BJ (cell line): Measurements from ENCODE around the gene SYS1. TPM values are rescaled to one million over a fixed set of nuclear protein-coding genes. Genes with fewer than 3 reads are reported as not detected.

Source experiments
- CTCF ChIA-PET: fragments of 350-600 bp; formaldehyde crosslinking; extraction: SDS; loops from one replicate; lab custom pipeline; 2021; ENCODE audit warnings: antibody characterized with exemption, inconsistent platforms; lab: Yijun Ruan, JAX
- POLR2A ChIA-PET: fragments of 300-600 bp; sonication (Branson Sonifier 250); formaldehyde crosslinking; extraction: SDS; loops from one replicate; lab custom pipeline; 2021; ENCODE audit warnings: antibody characterized with exemption; lab: Charles Lee
- DNase-seq: peaks from one replicate; pipeline ENCODE4 v3.0.0-alpha.2; 2011; ENCODE audit warnings: low read depth
- H3K27me3 ChIP-seq: 2 replicates; pipeline ENCODE4 v1.6.0; 2011; ENCODE audit warnings: low read length; ENCODE audit not compliant: control insufficient read depth, insufficient read depth
- H3K36me3 ChIP-seq: 2 replicates; pipeline ENCODE4 v1.5.1; 2011; ENCODE audit warnings: low read length; ENCODE audit not compliant: control insufficient read depth, insufficient read depth
- H3K4me3 ChIP-seq: 2 replicates; pipeline ENCODE4 v1.5.1; 2011; ENCODE audit warnings: low read depth, mild to moderate bottlenecking, control low read depth, low read length
- polyA plus RNA-seq: library from polyadenylated mRNA; depleted of rRNA; stranded (reverse); fragments of >200 nt; gene quantifications from 2 replicates; pipeline ENCODE4 v1.2.3, GENCODE V29; 2011
- TF ChIP-seq, protein P1 (sequence below): IDR thresholded peaks from 2 replicates; pipeline ENCODE4 v1.5.1; 2011; ENCODE audit warnings: low read depth, mild to moderate bottlenecking, control low read depth, inconsistent platforms, low read length, moderate library complexity; ENCODE audit not compliant: insufficient read depth

Gene SYS1
- polyA plus RNA-seq, 1 experiment: 71.4 TPM

DNA sequence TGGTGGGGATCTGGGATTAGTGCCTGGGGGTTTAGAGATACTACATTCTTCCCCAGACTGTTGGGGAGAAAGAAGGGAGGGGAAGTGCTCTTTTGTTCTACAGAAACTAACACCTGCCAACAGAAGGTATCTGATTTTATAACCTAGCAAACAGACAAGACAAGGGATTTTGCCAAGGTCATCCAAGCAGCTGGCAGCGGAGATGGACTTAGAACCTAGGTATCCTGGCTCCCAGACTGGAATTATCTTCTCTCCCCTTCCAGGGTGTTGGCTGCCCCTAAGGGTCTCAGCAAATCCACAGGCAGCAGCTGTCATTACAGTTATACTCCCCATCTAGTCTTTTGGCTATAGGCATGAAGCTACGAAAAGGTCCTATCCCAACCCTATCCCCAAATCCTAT lies 23.2 kb upstream of the SYS1 start:
- POLR2A ChIA-PET: no interaction called here
- CTCF ChIA-PET: interaction anchor here (0.6 kb wide), 1 partner anchor 23 kb away, joined by 4 read pairs; the partner anchor contains the start of gene SYS1
- Histone ChIP-seq H3K4me3 (no peak overlapping the region), H3K36me3 (peaks cover 20% of the 10 kb centered on the region), H3K27me3 (no peaks in the 10 kb centered on the region)
- TF ChIP-seq, protein P1, sequence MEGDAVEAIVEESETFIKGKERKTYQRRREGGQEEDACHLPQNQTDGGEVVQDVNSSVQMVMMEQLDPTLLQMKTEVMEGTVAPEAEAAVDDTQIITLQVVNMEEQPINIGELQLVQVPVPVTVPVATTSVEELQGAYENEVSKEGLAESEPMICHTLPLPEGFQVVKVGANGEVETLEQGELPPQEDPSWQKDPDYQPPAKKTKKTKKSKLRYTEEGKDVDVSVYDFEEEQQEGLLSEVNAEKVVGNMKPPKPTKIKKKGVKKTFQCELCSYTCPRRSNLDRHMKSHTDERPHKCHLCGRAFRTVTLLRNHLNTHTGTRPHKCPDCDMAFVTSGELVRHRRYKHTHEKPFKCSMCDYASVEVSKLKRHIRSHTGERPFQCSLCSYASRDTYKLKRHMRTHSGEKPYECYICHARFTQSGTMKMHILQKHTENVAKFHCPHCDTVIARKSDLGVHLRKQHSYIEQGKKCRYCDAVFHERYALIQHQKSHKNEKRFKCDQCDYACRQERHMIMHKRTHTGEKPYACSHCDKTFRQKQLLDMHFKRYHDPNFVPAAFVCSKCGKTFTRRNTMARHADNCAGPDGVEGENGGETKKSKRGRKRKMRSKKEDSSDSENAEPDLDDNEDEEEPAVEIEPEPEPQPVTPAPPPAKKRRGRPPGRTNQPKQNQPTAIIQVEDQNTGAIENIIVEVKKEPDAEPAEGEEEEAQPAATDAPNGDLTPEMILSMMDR: no peak
- DNase-seq: no peak

DNA sequence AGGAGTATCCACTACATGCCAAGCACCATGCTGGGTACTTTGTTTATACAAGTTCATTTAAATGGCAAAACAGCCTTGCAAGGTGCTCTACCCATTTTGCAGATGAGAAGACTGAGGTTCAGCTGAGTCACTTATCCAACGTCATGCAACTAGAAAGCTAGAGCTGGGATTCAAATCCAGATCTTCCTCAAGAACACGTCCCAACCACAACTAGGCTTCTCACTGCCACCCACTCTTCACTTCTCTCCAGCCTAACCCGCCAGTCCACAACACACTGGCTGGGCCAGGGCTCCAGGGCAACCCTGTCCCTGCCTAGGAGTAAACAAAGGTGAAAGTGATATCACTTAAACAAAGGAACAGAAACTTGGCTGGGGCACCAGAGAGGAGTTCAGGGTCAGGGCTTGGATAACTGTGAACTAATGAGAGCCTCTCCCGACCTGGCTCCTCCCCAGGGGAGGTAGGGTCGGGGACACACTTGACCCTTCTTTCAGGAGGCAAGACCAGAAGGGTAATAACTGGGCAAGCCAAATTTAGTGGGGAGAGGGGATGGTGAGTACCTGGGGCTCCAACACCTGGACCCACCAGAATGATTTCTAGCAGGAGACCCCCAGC lies 22.6 kb upstream of the SYS1 start:
- H3K36me3 ChIP-seq: peaks cover 16% of the 10 kb centered on the region
- CTCF ChIA-PET: interaction anchor here (0.6 to 1.2 kb wide), 2 partner anchors 21 to 23 kb away, joined by 3 to 4 read pairs; partner anchors contain the start of gene SYS1
- H3K27me3 ChIP-seq: no peaks in the 10 kb centered on the region
- DNase-seq: no peak
- TF ChIP-seq, protein P1: no peak
- POLR2A ChIA-PET: no interaction called here
- H3K4me3 ChIP-seq: no peak overlapping the region

DNA sequence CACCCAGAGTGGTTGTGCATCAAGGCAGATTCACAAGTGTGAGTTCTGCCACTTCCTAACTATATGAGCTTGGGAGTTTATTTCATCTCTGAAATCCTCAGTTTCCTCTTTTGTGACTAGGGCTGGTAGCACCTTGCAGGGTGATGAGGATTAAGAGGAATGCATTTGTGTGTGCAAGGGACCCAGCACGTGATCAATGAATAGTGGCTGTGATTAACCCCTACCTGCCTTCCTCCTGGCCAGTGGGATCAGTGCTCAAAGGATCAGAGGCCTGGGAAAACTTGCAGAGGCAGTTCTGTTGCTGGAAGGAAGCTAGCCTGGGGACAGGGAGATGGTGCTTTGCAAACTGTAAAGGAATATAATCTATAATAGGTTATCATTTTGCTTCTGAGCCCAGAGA lies 22.0 kb upstream of the SYS1 start:
- no peak for DNase-seq
- CTCF ChIA-PET: interaction anchor here (0.8 to 1.2 kb wide), 2 partner anchors 18 to 22 kb away, joined by 3 read pairs; no protein-coding TSS in a partner anchor
- H3K27me3 ChIP-seq: no peaks in the 10 kb centered on the region
- POLR2A ChIA-PET: interaction anchor here (0.6 kb wide), 1 partner anchor 32 kb away, joined by 4 read pairs; no protein-coding TSS in a partner anchor
- TF ChIP-seq, protein P1: no peak
- H3K36me3 ChIP-seq: peaks cover 14% of the 10 kb centered on the region
- H3K4me3 ChIP-seq: no peak overlapping the region

DNA sequence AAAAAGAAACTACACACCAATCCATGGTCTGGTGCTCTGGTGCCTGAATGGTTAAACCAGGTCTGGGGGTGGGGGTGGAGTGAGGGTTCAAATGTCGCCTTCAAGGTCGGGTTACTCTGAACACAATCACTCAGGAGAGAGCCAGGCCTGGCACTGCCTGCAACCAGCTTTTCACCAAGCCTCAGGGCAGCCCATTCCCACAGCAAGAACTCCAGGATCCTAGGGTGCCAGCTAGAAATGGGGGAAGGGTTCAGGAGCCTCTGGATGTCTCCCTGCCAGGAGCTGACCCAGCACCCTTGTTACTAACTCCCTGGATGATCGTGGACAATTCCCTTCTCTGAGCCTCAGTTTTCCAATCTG lies 21.4 kb upstream of the SYS1 start:
- POLR2A ChIA-PET: interaction anchor here (0.6 kb wide), 1 partner anchor 32 kb away, joined by 4 read pairs; no protein-coding TSS in a partner anchor
- TF ChIP-seq, protein P1: no peak
- H3K36me3 ChIP-seq: peaks cover 16% of the 10 kb centered on the region
- H3K27me3 ChIP-seq: no peaks in the 10 kb centered on the region
- CTCF ChIA-PET: interaction anchor here (0.7 to 1.5 kb wide), 6 partner anchors 12 to 95 kb away, joined by 3 to 4 read pairs (median 3); partner anchors contain the start of gene SYS1
- H3K4me3 ChIP-seq: 0 out of 2 replicates have a peak overlapping the region, but pooled peaks have one; percentile 16
- DNase-seq: no peak

DNA sequence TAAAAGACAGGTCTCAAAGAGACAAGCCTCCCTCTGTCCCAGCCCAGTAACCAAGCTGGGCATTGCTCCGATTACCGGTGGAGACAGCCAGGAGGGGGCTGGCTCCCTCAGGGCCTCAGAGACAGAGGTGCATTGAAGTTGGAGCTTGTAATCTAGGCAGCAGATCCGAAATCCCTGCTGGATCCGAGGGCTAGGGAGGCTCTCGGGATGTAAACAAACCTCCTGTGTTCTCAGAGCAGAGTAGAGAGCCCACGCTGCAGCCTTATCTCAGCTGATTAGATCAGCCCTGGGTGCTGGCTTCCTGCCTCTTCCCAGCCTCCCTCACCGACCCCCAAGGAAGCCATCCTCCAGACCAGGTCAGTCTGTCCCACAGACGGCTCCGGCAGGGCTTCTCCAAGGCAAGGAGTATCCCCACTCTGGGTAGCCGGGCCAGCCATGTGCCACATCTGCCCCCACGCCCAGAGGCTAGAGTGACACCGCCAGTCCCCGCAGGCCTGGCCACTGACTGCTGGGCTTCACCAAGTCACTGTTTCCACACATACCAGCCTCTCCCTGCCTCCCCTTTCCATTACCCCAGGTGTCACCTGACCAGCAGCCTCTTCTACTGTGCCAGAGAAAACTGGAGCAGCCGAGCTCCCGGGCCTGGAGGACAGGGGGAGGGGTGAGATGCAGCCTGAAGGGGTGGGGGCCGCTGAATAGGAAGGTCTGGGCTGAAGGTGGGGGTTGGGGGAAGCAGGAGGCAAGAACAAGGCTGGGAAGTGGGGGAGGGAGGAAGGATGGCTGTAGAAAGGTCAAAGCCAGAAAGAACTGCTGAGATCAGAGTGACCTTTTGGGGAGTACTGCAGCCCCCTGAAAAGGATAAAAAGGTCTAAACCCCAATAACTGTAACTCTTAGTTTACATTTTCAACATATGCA lies 20.8 kb upstream of the SYS1 start:
- ChIA-PET POLR2A (no interaction called here), CTCF (interaction anchor here (0.7 to 1.5 kb wide), 4 partner anchors 12 to 94 kb away, joined by 3 to 4 read pairs (median 4); partner anchors contain the start of gene SYS1)
- DNase-seq: no peak
- Histone ChIP-seq H3K27me3 (no peaks in the 10 kb centered on the region), H3K36me3 (peaks cover 16% of the 10 kb centered on the region), H3K4me3 (peak overlapping the region; percentile 16)
- TF ChIP-seq, protein P1: no peak
